ENCODE results near the gene C1QTNF12. TPM values are rescaled to one million over a fixed set of nuclear protein-coding genes. Genes with fewer than 3 reads are reported as not detected.

Gene C1QTNF12
- total and polyA plus RNA-seq, 2 of the 8 experiments (the other 6 are each of a cell fraction or from before 2014, with no cell fraction given), result 2.1 to 3.7 TPM

DNA sequence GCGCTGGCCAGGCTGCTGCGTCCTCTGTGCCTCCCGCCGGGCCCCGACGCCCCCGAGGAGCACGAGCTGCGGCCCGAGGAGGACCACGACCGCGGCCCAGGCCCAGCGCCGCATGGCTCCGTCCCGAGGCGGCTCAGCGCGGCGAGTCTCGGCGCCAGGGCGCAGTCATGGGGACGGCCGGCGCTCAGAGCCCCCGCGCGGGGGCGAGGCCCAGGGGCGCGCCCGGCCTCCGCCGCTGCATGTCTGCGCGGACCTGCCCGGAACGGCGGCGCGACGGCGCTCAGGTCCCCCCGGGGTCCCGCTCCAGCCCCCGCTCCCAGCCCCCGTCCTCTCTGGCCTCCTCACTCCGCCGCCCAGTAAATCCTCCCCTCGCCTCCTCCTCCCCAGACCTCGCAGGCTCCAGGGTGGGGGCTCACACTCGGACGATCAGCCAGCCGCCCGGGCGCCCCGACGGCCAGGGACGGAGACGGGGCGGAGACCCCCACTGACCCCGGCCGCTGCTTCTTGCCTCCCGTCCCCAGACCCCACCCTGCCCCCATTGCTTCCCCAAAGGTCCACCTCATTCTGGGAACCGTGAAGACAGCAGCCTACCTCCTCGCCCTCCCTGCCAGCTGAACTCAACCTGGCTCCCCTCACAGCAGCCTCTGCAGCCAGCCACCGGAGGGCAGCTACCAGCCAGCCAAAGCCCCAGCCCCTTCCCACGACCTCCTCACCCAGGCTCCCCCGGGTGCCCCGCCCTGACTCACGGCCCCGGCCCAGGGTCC, at the start of gene C1QTNF12 (continued):
- TF ChIP-seq FOSL1 (IDR thresholded peaks at IDR 0.05; ENCODE audit: insufficient read depth, low read depth, low read length), result no peak
- no peak for TF ChIP-seq BACH1 (IDR thresholded peaks at IDR 0.05; ENCODE audit: low read length)
- no peak for TF ChIP-seq SIRT6 (IDR thresholded peaks at IDR 0.05; ENCODE audit: low read length)
- no peak for TF ChIP-seq MAFK (IDR thresholded peaks at IDR 0.05; ENCODE audit: low read depth, low read length)
- peak in 1 of 3 experiments; percentile 26; a peak in 1 of 4 replicates for TF ChIP-seq CTCF (IDR thresholded peaks at IDR 0.05; ENCODE audit: control extremely low read depth in 1 of 3, insufficient read depth in 1 of 3, low read depth in 1 of 3, low read length in 3 of 3)
- TF ChIP-seq GABPA (IDR thresholded peaks at IDR 0.05; ENCODE audit: borderline replicate concordance, insufficient read depth, low read length), result peak; percentile 68
- no peak for TF ChIP-seq RXRA (IDR thresholded peaks at IDR 0.05; ENCODE audit: insufficient read depth, low read depth, low read length)
- TF ChIP-seq POLR2A (IDR thresholded peaks at IDR 0.05; ENCODE audit: control extremely low read depth in 1 of 2, low read depth in 2 of 2, low read length in 2 of 2), result no peak
- TF ChIP-seq GTF2F1 (IDR thresholded peaks at IDR 0.05; ENCODE audit: borderline replicate concordance, low read depth, low read length), result no peak
- TF ChIP-seq CHD2 (IDR thresholded peaks at IDR 0.05; ENCODE audit: low read length), result no peak
- TF ChIP-seq TAF7 (optimal IDR thresholded peaks at IDR 0.05; ENCODE audit: borderline replicate concordance, low read depth, low read length), result no peak
- TF ChIP-seq MAX (IDR thresholded peaks at IDR 0.05), result peak; percentile 68
- TF ChIP-seq SP2 (IDR thresholded peaks at IDR 0.05; ENCODE audit: low read length), result no peak
